Adrenal gland (tissue), 5 donors: ENCODE measurements around the gene RUNX1.

Experiments used
- CTCF ChIP-seq, 6 experiments: fragments of 450-650 bp in 4 of 6; fragments of 200-600 bp in 2 of 6; sonication (generic) in 1 of 6; IDR thresholded peaks; 1 replicate in 5 of 6; 2 replicates in 1 of 6; pipeline versions ENCODE4 v1.5.1 to v1.8.0; 2016 to 2021; ENCODE audit warnings: antibody characterized with exemption in 6 of 6, mild to moderate bottlenecking in 2 of 6, moderate library complexity in 1 of 6
- POLR2A ChIP-seq, 2 donors: fragments of 450-650 bp; IDR thresholded peaks; one replicate each; pipeline ENCODE4 v1.6.1; 2017; ENCODE audit warnings: antibody characterized with exemption in 2 of 2, mild to moderate bottlenecking in 2 of 2, moderate library complexity in 1 of 2
- donor health status: DM: no; HTN: no; CAD: no.

DNA sequence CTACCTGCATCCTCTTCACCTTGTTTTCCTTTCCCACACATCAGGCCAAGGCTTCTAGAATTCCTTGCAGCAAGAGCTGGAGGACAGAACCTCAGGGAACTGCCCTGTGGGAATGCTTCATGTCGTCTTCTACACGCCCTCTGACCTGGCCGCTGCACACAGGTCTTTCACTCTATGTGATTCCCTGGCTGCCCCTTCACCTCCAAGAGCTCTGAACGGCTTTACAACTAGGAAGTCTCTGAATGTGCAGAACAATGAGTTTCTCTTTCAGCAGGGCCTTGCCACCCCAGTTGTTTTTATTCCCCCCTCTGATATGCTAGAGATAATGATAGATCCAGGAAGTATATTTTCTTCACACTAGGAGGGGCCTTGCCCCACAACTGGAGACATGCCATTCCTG is 237.7 kb downstream of the RUNX1 start:
- no peak for TF ChIP-seq CTCF (IDR thresholded peaks at IDR 0.05)
- no peak for TF ChIP-seq POLR2A (IDR thresholded peaks at IDR 0.05)
